HG03066 (cell line): ENCODE results near the gene PEX3.
"Not testable (repeated sequence)": the region's sequence is repeated elsewhere in the genome, so short reads cannot be mapped to it uniquely, and the experiment has no call there.

Experiments used
- ATAC-seq: cut with Tn5 transposase; IDR thresholded peaks from one replicate; pipeline ENCODE4 v1.9.1; 2021; ENCODE audit warnings: low read depth; ENCODE audit not compliant: unreplicated experiment

Gene PEX3

GRCh38 chr6:143505111-143505510 lies 54.5 kb downstream of the PEX3 start:
- ATAC-seq = no peak

- no peak for ATAC-seq
Observed at GRCh38 chr6:143505537-143505936, 54.9 kb downstream of the PEX3 start.

GRCh38 chr6:143506199-143506598 lies 55.6 kb downstream of the PEX3 start:
- no peak for ATAC-seq

- no peak for ATAC-seq
Observed at GRCh38 chr6:143506620-143507019, 56.0 kb downstream of the PEX3 start.

DNA sequence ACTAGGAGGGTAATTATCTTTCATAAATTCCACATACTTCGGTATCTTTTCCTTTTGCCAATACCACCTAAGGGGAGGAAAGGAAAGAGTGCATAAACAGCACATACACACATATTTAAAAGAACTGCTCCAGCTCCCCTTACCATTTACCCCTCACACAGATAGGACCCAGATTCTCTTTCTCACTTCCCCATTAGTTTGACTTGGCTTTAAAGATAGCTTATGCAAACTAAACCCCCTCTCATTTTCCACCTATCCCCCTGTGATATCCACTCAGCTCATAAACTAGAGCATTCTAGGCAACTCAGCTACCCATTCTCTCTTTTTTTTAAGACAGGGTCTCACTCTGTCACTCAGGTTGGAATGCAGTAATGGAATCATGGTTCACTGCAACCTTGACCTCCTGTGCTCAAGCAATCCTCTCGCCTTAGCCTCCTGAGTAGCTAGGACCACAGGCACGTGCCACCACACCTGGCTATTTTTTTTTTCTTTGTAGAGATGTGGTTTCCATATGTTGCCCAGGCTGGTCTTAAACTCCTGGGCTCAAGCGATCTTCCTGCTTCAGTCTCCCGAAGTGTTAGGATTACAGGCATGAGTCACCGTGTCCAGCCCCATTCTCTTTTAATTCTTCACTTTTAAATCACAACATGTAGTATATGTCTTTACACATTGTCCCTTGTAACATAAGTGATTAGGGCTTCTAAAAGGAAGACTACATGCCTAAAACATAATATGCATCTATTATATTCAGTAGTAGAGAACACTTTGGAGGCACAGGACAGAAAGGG lies 56.9 kb downstream of the PEX3 start:
- ATAC-seq = no peak

DNA sequence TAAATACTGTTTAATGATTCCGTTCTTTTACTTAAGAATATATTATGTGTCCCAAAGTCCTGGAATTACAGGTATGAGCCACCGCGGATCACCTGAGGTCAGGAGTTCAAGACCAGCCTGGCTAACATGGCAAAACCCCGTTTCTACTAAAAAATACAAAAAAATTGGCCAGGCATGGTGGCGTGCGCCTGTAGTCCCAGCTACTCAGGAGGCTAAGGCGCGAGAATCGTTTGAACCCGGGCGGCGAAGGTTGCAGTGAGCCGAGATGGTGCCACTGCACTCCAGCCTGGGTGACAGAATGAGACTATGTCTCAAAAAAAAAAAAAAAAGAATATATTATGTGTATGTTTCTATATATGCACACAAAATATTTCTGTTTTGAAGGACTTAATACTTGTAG lies 59.7 kb downstream of the PEX3 start:
- not testable (repeated sequence) for ATAC-seq

GRCh38 chr6:143510991-143511891 lies 60.6 kb downstream of the PEX3 start, which contains the start of gene FUCA2:
Gene FUCA2, minus strand, starts transcription at chr6:143511720. Its CDS starts 86 bp downstream, at chr6:143511634.
- peak; percentile 74 for ATAC-seq

- no peak for ATAC-seq
Observed at GRCh38 chr6:143513410-143513809, 62.8 kb downstream of the PEX3 start.

- ATAC-seq = no peak
Observed at GRCh38 chr6:143515061-143515760, 64.6 kb downstream of the PEX3 start.

GRCh38 chr6:143515766-143516355 lies 65.3 kb downstream of the PEX3 start:
- ATAC-seq = no peak

DNA sequence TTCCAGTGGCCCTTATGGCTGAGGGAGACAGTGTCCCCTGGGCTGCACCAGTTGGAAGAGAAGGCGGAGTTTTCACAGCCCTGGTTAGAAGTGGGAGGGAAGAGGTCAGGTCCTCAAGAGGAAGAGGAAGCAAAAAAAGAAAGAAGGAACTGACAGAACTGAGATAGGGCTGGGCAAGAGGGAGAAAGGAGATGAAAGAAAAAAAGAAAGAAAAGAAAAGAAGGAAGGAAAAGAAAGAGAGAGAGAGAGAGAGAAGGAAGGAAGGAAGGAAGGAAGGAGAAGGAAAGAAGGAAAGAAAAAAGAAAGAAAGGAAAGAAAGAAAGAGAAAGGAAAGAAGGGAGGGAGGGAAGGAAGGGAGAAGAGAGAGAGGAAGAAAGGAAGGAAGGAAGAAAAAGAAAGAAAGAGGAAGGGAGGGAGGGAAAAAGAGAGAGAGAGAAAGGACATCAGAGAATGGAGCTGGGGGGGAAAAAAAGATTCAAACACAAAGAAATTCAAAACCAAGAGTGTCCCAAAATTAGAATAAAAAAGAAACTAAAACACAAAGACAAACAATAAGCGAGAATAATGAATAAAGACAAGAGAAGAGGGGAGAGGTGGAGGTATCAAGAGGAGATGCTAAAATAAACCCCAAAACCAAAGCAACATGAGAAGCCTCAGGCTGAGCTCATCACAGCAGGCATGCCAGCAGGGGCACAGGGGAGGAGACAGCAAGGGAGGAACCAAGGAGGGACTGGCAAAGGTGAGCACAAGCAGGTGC lies 66.3 kb downstream of the PEX3 start:
- ATAC-seq = no peak

DNA sequence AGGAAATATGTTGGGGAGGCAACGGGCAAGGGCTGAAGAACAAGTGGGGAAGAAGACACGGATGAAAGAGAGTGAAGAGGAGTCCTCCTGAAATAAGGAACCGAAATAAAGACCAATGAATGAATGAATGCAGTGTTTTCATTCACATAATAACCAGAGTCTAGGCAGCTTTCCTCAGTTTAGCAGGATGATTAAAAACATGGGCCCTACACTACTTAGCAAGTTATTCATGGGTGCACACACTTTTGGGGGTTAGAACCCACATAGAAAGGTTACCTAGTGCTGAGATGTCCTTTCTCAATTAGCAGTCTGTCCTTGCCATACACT lies 66.8 kb downstream of the PEX3 start:
- no peak for ATAC-seq

DNA sequence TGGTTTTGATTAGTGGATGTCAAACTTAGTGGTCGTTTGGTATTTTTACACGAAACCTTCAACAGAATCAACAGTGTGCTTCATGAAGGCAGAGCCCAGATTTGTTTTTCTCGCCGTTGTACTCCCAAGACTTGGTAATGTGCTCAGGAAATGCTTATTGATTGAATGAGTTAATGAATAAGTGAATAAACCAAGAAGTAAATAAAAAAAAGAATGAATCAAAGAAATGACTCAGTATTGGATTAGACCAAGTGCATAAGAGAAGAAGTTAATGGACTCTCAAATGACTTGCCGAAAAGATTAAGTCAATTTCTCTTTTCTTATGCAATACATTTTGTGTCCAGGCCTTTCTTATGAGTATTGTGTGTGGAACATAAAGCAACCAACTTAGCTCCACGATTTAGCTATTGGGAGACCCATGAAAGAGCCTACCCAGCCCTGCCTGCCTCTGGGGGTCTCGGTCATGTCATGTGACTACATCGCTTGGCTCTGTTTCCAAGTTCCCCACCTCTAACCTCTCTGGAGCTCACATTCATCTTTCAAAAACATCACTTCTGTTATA lies 71.5 kb downstream of the PEX3 start:
- ATAC-seq = no peak

GRCh38 chr6:143525356-143525755 lies 74.8 kb downstream of the PEX3 start:
- no peak for ATAC-seq

DNA sequence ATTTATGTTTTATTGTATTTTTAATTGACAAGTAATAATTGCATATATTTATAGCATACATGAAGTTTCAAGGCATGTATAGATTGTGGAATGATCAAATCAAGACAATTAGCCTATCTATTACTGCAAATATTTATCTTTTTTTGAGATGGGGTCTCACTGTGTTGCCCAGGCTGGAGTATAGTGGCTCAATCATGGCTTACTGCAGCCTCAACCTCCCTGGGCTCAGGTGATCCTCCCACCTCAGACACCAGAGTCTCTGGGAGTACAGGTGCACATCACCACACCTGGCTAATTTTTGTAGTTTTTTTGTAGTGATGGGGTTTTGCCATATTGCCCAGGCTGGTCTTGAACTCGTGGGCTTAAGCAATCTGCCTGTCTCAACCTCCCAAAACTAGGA lies 77.1 kb downstream of the PEX3 start:
- no peak for ATAC-seq

DNA sequence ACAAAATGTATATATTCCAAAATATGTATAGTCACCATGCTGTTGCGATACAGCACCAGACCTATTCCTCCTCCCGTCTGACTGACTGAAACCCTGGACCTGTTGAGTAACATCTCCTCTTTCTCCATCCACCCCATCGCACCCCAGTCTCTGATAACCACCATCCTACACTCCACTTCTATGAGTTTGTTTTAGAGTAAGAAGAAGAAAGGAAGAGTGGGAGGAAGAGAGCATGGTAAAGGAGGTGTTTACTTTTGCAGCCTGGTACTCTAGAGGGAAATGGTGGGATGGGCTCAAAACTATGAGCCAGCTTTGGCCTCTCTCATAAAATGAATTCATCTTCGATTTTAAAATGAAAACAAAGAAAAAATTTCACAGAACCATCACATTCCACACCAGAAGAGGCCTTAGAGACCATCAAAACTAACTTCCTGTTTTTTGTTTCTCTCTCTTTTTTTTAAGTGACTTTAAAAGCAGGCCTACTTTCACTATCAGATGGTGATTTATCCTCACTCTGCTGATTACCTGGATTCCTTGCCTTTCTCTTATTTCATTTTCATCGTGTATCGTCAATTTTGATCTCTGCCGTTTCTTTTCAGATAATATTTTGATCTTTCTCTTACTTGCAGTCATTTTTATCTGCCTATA lies 77.7 kb downstream of the PEX3 start:
- ATAC-seq = no peak

DNA sequence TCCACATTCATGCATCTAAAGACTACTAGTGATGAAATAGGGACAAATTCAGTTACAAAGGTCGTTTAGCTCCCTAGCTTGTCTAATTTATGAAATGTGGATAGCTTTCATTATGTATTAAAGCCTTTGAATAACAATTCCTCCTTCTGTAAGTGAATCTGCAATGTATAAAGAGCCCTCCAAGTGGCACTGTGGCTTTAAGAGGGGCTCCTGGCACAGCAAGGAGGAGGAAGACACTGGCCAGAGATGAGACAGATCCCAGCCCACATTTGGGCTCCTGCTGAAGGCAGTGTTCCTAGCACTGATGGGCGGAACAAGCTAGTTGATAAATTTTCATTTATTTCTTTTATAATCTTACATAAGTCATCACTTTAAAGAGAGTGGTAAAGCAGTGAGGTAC lies 78.5 kb downstream of the PEX3 start:
- no peak for ATAC-seq

- ATAC-seq = no peak
Observed at GRCh38 chr6:143531720-143532499, 81.3 kb downstream of the PEX3 start.
